IMR-90 (cell line): ENCODE data around the gene CCNA2.

Experiments used
- BHLHE40 ChIP-seq: fragments of 150-350 bp; IDR thresholded peaks from 2 replicates; pipeline ENCODE4 v1.6.1; 2016; ENCODE audit warnings: mild to moderate bottlenecking, low read depth, low read length
- CEBPB ChIP-seq: IDR thresholded peaks from 2 replicates; pipeline ENCODE4 v1.6.1; 2012; ENCODE audit warnings: low read depth, low read length, improper control_type of control experiment
- CHD1 ChIP-seq: IDR thresholded peaks from 2 replicates; pipeline ENCODE4 v1.6.1; 2012; ENCODE audit warnings: low read depth, low read length, improper control_type of control experiment
- MAFK ChIP-seq: IDR thresholded peaks from 2 replicates; pipeline ENCODE4 v1.6.1; 2012; ENCODE audit warnings: low read depth, low read length, improper control_type of control experiment
- MXI1 ChIP-seq: IDR thresholded peaks from 2 replicates; pipeline ENCODE4 v1.6.1; 2012; ENCODE audit warnings: low read depth, mild to moderate bottlenecking, low read length, moderate library complexity, borderline replicate concordance
- POLR2A ChIP-seq: IDR thresholded peaks from 2 replicates; pipeline ENCODE4 v1.6.1; 2012; ENCODE audit warnings: mild to moderate bottlenecking, low read depth, low read length
- RAD21 ChIP-seq: IDR thresholded peaks from 2 replicates; pipeline ENCODE4 v1.6.1; 2012; ENCODE audit warnings: low read length, improper control_type of control experiment
- RCOR1 ChIP-seq: IDR thresholded peaks from 2 replicates; pipeline ENCODE4 v1.6.1; 2012; ENCODE audit warnings: mild to moderate bottlenecking, low read length, improper control_type of control experiment; ENCODE audit not compliant: insufficient replicate concordance
- SMC3 ChIP-seq: fragments of 150-350 bp; IDR thresholded peaks from 2 replicates; pipeline ENCODE4 v1.6.1; 2016; ENCODE audit warnings: low read depth, mild to moderate bottlenecking, antibody characterized with exemption, low read length, moderate library complexity
- TF ChIP-seq, protein P1 (sequence below): conservative IDR thresholded peaks from 2 replicates; pipeline ENCODE4 v1.5.1; 2012; ENCODE audit warnings: mild to moderate bottlenecking, low read depth, low read length, improper control_type of control experiment
- TF ChIP-seq, protein P2 (sequence below): fragments of 150-350 bp; IDR thresholded peaks from 2 replicates; pipeline ENCODE4 v1.6.1; 2016; ENCODE audit warnings: low read depth, mild to moderate bottlenecking, low read length, moderate library complexity, borderline replicate concordance
- TF ChIP-seq, protein P3 (sequence below): fragments of 150-350 bp; IDR thresholded peaks from 2 replicates; pipeline ENCODE4 v1.6.1; 2017; ENCODE audit warnings: mild to moderate bottlenecking, antibody characterized with exemption, low read length, low read depth

DNA sequence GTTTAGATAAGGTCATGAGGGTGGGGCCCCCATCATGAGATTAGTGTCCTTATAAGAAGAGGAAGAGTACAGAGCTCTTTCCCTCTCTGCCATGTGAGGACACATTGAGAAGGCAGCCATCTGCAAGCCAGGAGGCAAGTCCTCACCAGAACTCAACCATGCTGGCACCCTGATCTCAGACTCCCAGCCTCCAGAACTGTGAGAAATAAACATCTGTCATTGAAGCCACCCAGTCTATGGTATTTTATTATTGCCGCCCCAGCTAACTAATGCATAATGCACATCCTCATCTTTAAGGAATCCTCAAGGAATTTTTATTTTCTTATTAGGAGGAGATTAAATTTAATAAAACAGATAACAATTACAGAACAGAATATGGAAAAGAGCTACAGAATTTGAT, 39.3 kb downstream of the CCNA2 start:
- TF ChIP-seq POLR2A (no peak), SMC3 (no peak), RAD21 (no peak), MXI1 (no peak), MAFK (no peak), BHLHE40 (no peak), RCOR1 (no peak), CEBPB (no peak), CHD1 (no peak)
- TF ChIP-seq, protein P1, sequence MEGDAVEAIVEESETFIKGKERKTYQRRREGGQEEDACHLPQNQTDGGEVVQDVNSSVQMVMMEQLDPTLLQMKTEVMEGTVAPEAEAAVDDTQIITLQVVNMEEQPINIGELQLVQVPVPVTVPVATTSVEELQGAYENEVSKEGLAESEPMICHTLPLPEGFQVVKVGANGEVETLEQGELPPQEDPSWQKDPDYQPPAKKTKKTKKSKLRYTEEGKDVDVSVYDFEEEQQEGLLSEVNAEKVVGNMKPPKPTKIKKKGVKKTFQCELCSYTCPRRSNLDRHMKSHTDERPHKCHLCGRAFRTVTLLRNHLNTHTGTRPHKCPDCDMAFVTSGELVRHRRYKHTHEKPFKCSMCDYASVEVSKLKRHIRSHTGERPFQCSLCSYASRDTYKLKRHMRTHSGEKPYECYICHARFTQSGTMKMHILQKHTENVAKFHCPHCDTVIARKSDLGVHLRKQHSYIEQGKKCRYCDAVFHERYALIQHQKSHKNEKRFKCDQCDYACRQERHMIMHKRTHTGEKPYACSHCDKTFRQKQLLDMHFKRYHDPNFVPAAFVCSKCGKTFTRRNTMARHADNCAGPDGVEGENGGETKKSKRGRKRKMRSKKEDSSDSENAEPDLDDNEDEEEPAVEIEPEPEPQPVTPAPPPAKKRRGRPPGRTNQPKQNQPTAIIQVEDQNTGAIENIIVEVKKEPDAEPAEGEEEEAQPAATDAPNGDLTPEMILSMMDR, result no peak
- TF ChIP-seq, protein P2, sequence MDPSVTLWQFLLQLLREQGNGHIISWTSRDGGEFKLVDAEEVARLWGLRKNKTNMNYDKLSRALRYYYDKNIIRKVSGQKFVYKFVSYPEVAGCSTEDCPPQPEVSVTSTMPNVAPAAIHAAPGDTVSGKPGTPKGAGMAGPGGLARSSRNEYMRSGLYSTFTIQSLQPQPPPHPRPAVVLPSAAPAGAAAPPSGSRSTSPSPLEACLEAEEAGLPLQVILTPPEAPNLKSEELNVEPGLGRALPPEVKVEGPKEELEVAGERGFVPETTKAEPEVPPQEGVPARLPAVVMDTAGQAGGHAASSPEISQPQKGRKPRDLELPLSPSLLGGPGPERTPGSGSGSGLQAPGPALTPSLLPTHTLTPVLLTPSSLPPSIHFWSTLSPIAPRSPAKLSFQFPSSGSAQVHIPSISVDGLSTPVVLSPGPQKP, result no peak
- TF ChIP-seq, protein P3, sequence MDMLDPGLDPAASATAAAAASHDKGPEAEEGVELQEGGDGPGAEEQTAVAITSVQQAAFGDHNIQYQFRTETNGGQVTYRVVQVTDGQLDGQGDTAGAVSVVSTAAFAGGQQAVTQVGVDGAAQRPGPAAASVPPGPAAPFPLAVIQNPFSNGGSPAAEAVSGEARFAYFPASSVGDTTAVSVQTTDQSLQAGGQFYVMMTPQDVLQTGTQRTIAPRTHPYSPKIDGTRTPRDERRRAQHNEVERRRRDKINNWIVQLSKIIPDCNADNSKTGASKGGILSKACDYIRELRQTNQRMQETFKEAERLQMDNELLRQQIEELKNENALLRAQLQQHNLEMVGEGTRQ, result no peak
